GM18873 (cell line): Measurements from ENCODE around the gene HOXB6.

Experiments
- ATAC-seq: cut with Tn5 transposase; IDR thresholded peaks from one replicate; pipeline ENCODE4 v1.9.1; 2021; ENCODE audit warnings: mild to moderate bottlenecking, moderate library complexity, moderate number of reproducible peaks; ENCODE audit not compliant: unreplicated experiment, low FRiP score

The HOXB6 gene

DNA sequence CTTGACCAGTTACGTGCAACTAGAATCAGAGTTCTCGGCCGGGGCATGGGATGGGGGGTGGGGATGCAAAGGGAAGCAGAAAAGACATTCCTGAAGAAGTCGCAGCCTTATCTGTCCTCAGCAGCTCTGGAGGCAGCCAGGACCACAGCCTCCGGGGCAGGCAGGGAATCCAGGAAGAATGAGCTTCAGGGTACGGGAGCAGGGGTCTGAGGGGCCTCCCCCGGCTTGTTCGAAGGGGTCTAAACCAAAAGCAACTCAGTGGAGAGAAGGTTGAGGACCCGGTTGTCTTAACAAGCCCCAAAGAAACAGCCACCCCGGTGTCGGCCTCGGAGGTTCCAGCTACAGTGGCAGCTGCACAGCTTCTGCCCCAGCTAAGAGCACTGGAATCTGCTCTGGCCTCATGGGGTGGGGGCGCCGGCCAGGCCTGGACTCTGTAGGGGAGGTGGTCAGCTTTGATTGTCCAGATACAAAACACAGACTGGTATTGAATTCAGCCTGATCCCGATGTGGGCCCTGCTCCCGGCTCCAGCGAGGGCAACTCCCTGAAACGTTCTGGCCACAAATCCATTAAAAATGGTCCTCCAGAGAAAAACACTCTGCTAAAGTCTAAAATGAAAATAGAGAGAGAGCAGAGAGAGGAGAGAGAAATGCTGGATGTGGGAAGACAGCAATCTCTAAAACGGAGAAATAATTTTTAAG lies 34.3 kb downstream of the HOXB6 start:
- no peak for ATAC-seq

DNA sequence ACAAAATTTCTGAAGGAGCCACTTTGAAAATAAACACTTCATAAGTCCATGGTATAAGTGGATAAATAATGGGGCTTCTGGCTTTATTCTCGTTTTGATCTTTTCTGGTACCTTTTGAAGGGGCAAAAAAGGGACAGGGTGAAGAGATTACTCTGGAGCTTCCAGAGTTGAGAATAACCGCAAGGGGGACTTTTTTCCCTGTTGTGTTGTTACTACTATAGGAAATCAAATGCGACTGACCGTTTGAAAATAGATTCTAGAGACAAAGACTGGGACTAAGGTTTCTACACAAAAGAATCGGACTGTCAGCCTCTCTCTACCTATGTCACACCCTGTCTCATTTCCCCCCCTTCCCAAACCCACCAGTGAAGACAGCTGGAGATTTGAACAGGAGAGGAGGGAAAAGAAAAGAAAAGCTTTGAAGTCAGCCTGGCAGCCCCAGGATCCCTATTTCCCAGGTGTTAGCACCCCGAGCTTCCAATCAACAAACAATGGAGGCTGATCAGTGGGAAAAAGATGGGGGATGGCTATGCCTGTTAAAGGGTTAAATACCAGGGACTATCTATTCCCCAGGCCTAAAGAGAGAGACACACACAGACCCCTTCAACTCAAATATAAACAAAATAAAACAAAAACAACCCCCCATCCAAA lies 35.0 kb downstream of the HOXB6 start:
- no peak for ATAC-seq

DNA sequence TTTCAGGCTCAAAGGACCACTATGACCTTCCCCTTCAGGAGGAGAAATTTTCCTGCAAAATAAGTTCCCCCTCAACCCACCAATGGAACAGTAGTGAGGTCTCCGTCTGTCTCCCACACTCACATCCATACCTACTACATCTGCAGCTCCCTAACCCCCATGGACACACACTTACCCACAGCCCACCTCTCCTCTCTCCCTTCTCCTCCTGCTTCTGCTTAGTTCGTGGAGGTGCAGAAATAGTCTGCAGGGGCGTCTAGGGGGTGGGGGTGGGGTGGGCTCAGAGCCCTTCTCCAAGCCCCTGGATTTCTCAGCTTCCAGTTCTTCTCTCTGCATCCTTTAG lies 35.6 kb downstream of the HOXB6 start:
- ATAC-seq: no peak

DNA sequence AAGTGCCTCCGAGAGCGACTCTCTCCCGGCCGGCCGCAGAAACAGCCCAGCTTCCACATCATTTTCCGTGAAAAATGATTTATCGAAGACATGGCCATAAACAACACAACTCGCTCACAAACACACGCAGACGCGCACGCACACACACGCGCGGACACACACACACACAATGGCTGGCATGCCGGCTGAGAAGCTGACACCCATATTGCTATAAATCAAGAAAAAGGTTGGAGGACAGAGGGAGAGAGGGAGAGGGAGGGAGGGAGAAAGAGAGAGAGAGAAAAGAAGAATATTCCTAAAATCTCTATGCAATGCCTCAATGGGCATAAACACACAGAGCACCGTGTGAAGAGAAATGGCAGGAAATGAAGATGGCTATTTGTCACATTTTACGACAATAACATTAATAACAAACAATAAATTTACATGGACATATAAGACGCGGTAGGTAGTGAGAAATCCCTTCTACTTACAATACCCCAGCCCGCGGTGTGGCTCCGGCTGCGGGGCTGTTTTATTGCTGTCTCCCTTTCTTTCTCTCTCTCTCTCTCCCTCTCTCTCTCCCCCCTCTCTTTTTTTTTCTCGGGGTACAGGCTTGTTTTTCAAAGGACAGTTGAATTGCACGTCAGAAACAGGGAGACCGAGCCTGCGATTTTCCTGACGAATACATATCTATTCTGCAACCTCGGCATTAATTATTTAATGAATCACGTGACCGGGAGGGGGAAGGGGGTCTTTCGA lies 36.1 kb downstream of the HOXB6 start:
- ATAC-seq: no peak

DNA sequence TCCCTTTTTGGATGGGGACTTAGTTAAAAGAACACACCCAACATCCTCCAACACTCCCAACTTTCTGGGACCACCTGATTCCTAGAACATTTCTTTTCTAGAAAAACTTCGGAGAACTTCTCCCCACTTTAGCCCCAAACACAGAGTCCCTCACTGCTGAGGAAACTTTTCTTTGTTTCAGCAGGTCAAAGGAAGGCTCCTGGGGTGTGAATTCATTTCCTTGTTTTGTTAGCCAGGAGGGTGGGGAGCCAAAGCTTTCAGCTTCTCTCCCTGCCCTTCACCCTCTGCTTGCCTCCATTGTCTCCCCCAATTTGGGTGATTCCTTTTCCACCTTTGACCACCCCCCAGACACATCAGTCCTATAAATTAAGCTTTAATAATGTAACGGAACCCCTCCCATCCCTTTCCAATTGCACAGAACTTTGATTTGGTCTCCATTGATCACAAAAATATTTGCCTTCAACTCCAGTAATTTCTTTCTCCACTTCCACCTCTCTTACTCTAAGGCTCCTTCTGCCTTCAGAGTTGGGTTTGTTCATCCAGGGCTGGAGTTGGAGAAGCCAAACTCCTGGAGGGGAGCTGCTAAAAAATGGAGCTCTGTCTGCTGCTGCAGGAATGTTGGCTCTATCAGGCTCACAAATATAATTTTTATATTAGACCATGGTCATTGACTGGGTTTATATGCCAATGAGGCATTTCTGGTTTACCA lies 37.0 kb downstream of the HOXB6 start:
- no peak for ATAC-seq

DNA sequence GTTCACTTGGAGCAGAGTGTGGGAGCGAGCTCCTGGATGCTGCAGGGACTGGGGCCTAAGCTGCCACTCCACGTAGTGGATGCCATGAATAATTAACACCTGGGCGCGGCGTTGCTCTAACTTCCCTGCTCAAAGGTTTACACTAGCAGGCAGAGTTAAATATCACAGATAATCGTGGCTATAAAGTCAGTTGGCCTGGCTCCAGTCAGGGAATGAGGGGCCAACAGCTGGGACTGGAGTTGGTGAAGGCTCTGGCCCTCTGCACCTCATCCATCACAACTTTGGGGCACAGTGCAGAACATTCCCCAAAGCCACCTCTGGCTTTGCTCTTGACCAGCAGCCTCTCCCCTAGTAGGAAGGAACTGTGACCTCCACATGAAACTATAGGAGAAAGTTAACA lies 37.6 kb downstream of the HOXB6 start:
- no peak for ATAC-seq

DNA sequence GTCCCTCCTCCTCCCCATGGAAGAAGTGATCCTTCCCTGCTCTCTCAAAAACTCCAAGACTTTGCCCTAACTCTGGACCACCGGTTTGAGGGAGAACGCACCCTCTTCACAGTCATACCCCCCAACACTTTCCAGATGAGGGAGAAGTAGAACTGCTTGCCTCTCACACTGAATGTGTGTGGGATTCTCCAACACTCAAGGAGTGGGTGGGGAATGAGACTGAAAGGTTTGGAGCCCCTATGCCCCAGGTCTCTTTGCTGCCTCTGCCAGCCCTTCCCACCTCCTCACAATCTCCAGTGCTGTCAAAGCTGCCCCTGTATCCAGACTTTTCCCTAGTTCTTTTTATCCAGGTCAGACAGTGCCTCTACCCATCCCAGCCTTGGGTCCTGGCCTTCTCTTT lies 38.1 kb downstream of the HOXB6 start:
- no peak for ATAC-seq

DNA sequence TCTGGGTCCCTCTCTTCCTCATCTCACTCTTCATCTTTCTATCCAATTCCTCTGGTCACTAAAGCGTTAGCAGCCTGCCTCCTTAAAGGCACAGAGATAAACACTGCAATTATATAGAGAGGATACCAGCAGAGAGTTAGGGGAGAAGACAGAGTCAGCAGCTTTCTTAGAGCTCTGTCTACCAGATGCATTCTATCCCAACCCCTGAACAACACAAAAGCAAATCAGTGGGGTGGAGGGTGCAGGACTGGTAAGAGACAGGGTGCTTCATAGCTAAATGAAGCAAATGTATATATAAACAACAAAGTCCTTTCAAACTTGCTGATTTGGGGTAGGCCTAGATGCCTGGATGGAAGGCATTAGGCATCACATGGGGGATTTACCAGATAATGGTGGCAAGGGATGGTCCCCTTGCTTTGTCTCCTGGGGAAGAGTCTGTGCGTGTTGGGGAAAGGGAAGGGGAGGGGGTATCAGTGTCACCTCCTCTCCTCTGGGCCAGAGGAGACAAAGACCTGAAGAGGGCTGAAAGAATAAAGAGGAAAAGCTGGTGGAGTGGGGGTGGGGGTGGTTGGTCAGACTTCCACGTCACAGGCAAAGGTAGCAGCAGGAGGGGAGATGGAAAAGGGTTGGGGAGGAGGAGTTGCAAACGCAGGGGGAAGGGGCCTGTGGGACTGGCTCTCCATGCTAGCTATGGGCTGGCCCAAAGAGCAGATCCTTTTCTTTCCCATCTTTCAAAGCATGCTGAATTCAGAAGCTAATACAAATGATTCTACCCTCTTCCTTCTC lies 38.7 kb downstream of the HOXB6 start:
- ATAC-seq: no peak

DNA sequence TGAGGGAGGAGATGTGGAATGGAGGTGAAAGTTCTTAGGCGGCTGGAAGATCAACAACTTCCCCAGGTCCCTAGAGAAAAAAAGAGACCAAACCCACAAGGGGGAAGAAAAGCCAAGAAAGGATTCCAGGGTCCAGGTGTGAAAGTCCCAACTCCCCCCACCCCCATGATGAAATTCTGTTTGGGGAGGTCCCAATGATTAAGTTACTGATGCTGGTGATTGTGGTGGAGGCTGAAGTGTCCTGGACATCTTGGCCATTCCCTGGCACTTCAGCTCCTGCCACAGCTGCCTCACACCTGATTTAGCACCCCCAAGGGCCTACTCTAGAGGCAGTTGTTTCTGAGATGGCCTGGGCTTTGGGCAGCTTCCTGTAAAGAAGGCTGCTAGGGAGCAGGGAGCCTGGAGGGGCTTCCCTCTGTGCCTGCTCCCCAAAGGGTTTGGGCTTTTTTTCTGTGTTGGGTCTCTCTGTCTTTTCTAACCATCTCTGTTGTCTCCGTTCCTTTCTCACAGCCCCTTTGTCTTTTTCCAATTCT lies 39.7 kb downstream of the HOXB6 start:
- ATAC-seq: no peak

DNA sequence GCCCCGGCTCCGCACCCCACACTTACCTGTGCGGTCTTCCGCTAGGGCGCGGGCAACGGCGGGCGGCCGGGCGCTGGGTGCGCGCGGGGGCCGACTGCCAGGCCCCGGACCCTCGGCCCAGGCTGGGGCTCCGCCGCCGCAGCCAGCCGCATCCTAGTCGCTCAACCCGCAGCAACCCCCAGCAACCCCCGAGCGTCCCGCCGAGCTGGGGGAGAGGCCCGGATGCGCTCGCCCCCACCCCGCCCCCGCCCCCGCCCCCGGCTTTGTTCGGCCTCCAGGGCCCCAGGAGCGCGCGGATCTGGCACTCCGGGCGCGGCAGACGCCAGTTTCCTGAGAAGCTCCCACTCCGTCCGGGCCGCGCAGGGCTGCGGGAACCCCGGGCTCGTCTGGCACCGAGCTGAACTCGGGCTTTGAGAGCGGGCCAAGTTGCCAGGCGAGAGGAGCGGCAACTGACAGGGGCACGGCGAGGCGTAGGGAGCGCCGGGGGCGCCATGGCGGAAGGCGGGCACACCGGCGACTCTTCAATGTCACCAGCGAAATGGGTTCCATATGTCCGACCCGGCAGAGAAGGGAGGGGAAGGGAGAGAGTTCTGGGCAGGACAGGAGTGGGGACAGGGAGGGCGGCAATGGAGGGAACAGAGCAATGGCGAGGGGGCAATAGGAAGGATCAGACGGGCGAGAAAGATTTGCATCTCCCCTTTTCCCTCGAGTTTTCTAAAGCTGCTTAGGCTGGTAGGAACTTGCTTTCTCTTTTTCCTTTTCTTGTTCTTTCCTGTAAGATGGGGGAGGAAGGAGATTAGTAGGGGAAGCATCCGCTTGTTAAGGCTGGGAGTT lies 40.4 kb downstream of the HOXB6 start:
- no peak for ATAC-seq

DNA sequence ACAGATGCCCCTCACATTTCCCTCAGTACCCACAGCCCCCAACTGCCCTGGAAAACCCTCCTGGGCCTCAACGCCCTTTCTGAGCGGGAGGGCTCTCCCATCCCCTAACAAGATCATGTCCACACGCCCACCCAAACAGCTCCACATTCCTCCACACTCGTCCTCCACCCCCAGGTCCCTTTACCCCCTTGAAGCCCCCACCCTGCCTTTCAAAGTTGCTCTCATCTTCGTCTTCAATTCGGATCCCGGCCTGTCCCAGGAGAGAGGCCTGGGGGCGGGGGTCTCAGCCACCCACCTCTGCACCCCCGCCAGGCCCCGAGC lies 41.0 kb downstream of the HOXB6 start:
- no peak for ATAC-seq

DNA sequence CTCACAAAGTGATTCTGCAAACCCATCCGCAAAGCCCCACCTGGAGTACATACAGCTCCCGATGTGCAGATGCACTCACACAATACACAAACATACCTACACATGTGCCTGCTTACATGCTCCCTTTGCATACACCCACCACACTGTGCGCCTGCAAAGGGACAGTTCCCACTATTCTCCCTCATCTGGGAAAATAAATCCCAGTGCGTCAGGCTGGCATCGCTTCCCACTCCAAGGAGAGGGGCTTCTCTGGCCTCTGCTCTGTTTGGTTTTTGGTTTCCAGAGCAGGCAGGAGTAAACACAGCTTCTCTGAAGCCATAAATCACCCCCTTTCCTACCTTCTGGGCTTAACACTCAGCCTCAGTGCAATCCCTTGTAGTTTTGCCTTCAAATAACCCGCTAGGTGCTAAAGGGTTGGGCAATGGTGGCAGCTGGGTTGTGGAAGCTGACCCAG lies 41.4 kb downstream of the HOXB6 start:
- no peak for ATAC-seq

DNA sequence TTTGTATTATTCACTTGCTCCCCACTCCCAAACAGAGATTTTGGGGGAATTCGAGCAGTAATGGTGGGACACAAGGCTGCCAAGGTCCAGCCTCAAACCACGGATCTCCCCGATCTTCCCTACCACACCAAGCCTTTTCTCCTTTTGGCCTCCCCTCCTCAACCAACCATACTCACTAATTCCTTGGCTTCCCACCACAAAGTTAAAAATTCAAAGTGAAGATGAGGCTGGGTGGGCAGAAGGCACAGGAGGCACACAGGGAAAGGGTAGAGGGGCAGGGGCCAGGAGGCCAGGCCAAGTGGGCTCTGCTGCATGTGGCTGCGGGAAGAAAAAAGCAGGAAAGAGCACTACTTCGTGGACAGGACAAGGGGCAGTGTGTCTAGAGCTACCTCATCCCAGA lies 41.9 kb downstream of the HOXB6 start:
- ATAC-seq: no peak

DNA sequence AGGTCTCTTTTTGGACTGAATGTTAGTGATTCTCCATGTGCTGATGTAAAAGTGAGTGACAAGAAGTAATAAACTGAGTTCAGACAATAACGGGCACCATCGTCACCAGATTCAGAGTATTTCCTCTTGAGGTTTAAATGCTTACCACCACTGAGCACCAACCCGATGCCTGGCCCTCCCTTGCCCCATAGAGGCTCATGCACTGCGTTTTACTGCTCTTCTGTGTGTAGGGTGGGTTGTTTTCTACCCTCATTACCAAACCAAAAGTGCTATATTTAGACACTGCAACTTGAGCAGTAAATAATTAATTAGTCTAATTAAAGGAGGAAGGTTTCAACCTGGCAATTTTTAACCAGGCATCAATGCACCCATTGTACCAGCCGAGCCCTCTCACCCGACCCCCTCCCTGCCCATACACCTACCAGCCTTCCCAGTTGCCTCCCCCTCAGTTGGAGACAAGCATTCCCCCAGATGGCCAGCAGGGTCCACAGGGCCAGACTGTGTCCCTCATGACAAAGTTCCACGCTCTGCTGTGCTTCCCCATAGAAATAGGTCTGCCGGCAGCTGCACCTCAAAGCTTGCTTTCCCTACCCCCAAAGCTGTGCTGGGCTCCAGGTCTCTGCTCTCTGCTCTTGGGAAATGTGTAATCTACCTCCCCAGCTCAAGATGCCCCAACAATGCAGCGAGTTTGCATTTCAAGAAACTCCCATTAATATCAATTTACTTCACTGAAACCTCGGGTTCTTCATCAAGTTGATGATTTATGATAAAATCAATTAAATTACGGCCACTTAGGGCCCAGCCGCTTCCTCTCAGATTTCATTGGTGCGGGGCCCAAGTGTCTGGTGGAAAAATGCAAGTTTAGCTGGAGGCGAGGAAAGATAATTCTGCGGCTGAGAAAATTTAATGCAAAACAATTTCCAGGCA lies 42.6 kb downstream of the HOXB6 start:
- peak; percentile 61 for ATAC-seq

DNA sequence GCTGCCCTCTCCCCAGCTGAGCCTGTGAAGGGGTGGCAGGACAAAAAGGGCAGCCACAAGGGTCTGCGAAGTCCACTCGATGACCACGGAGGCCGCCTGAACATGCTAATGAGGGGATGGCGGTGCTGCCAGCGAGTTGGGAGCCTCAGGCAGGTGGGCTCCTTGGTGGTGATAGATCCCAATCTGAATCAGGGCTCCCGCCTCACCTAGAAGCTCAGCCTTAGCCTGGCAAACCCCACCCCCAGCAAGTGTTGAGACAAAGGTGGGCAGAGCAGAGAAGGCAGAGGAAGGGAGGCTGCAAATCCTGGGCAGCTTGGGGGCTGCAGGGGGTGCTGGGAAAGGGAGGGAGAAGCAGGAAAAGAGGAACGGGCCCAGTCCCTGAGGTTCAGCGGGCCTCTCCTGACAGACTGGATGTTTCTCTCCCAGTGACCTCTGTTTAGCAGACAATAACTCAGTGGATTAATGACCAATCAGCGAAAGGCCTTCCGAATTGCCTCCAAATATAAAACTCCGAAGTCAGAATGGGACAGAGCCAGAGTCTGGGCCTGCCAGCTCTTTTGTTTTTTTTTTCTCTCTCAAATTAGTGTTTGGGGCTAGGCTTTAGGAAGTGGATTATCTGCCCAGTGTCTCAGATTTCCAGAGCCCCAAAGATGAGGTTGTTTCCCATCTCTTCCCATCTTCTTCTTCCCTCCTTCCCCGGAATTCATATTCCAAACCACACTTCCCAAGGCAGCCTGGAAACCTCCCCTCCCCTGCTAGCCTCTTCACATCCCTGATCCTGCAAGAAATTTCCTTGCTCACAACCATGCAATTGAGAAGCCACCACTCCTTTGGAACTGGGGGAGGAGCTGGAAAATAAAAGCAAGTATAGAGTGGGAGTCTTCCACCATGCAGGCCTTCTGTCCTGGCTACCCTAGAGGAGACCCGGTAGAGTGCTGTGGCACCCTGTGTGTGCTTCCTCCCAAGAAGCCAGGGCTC lies 44.7 kb downstream of the HOXB6 start:
- ATAC-seq: no peak

DNA sequence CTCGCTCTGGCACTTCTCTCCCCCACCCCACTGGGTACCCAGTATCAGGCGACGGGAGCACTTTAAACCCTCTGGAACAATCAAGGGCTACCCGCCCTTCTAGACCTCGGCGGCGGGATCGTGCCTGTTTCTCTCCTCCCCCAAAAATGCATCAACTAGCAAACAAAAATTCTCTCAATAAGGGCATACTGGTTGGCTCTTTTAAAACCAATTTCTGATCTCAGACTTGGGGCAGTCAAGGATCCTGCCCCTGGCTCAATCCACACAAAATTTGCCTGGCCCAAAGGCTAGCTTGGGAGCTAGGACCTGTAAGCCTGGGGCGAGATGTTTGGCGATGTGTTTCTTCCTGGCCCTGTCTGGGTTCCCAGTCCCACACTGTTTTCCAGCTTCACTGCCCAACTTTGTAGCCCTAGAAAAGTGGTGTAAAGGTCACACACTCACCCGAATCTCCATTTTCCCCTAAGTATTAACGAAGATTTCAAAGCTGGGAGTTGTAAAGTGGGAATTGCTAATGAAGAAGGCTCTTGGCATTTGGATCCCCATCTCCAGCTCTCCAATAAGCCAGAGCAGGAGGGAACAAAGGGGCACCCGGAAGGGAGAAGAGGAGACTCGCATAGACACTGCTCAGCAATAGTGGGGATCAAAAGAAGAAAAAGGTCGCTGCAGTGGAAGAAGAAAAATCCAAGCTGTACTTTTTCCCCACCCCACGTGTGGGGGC lies 45.5 kb downstream of the HOXB6 start:
- ATAC-seq: no peak

DNA sequence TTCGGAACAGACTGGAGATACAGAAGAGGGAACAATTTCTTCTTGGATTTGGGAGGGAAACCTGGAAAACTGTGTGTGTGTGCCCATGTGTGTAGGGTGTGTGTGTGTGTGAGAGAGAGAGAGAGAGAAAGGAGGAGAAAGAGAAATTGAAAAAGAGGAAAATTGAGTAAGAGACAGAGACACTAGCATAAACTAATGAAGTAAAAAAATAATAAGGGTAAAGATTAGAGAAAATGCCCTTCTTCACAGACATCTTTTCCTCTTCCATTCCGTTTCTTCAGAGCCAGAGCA lies 46.0 kb downstream of the HOXB6 start:
- ATAC-seq: no peak
